Body of pancreas (tissue), 4 donors: ENCODE measurements around the gene ADAMTS3. TPM values are rescaled to one million over a fixed set of nuclear protein-coding genes. Genes with fewer than 3 reads are reported as not detected.

Experiments
- ATAC-seq: fragments of 150-250 bp; one replicate; pipeline ENCODE4 v1.9.1; 2016
- DNase-seq, 4 donors: peaks; one replicate each; pipeline ENCODE4 v3.0.0-alpha.2; 2019
- H3K27ac ChIP-seq, 4 donors: fragments of 200-600 bp; sonication (generic); 1 replicate in 3 of 4; 2 replicates in 1 of 4; pipeline versions ENCODE4 v1.5.1 to v1.6.1; 2016 to 2019; ENCODE audit warnings: mild to moderate bottlenecking in 1 of 4, mixed read lengths in 1 of 4, moderate library complexity in 1 of 4
- H3K27me3 ChIP-seq, 2 donors: fragments of 200-600 bp; sonication (generic); one replicate each; pipeline ENCODE4 v1.6.0; 2016; ENCODE audit warnings: mild to moderate bottlenecking in 1 of 2
- H3K36me3 ChIP-seq, 2 donors: fragments of 200-600 bp; sonication (generic); replicated peaks in 1 of 2; 2 replicates each; pipeline ENCODE4 v1.5.1; 2016; ENCODE audit warnings: low read depth in 2 of 2; ENCODE audit not compliant: insufficient read depth in 1 of 2
- H3K4me1 ChIP-seq: fragments of 200-600 bp; sonication (generic); one replicate; pipeline ENCODE4 v1.6.0; 2016
- H3K4me3 ChIP-seq, 2 donors: fragments of 200-600 bp; sonication (generic); 1 replicate in 1 of 2; 2 replicates in 1 of 2; pipeline ENCODE4 v1.5.1; 2016 to 2019
- H3K9me3 ChIP-seq, 3 donors: fragments of 200-600 bp; sonication (generic); 1 replicate in 2 of 3; 2 replicates in 1 of 3; pipeline ENCODE4 v1.5.1; 2016
- POLR2A ChIP-seq, 3 donors: fragments of 450-650 bp; IDR thresholded peaks; one replicate each; pipeline ENCODE4 v1.6.1; 2016; ENCODE audit warnings: antibody characterized with exemption in 3 of 3, mild to moderate bottlenecking in 2 of 3
- WGBS, 2 donors: methylation state at CpG; one replicate each; pipeline ENCODE4 v1.1.5; 2017; 5-methylcytosine and 5-hydroxymethylcytosine counted together
- intact Hi-C: fragments of 100-400 bp; cut with DNase I; formaldehyde crosslinking; loops from one replicate; pipeline ENCODE4 v1.15.1; 2023
- total RNA-seq, 2 donors: library from RNA; depleted of rRNA; stranded (reverse); fragments of >200 nt; gene quantifications; one replicate each; pipeline ENCODE4 v1.1.0, GENCODE V29; 2016
- TF ChIP-seq, protein P1 (sequence below), 7 experiments: fragments of 450-650 bp in 4 of 7; fragments of 200-600 bp in 3 of 7; sonication (generic) in 3 of 7; IDR thresholded peaks; one replicate each; pipeline ENCODE4 v1.5.1; 2016 to 2019; ENCODE audit warnings: antibody characterized with exemption in 7 of 7

ADAMTS3 gene
- total RNA-seq, 2 donors from 2014 or later: 0.26 to 0.33 TPM

- H3K9me3 ChIP-seq: no peaks in the 10 kb centered on the region
- H3K27me3 ChIP-seq: no peaks in the 10 kb centered on the region
- no peak overlapping the region for H3K4me3 ChIP-seq
- DNase-seq: no peak
- no peak overlapping the region for H3K27ac ChIP-seq
- H3K36me3 ChIP-seq: no peaks in the 10 kb centered on the region
- no peak for ATAC-seq
- intact Hi-C loops: loop anchor here (10.0 kb wide), 1 partner anchor 508 kb away; no protein-coding TSS in a partner anchor
- no peak for TF ChIP-seq POLR2A (IDR thresholded peaks at IDR 0.05)
- TF ChIP-seq, protein P1, sequence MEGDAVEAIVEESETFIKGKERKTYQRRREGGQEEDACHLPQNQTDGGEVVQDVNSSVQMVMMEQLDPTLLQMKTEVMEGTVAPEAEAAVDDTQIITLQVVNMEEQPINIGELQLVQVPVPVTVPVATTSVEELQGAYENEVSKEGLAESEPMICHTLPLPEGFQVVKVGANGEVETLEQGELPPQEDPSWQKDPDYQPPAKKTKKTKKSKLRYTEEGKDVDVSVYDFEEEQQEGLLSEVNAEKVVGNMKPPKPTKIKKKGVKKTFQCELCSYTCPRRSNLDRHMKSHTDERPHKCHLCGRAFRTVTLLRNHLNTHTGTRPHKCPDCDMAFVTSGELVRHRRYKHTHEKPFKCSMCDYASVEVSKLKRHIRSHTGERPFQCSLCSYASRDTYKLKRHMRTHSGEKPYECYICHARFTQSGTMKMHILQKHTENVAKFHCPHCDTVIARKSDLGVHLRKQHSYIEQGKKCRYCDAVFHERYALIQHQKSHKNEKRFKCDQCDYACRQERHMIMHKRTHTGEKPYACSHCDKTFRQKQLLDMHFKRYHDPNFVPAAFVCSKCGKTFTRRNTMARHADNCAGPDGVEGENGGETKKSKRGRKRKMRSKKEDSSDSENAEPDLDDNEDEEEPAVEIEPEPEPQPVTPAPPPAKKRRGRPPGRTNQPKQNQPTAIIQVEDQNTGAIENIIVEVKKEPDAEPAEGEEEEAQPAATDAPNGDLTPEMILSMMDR (IDR thresholded peaks at IDR 0.05): no peak
- WGBS, 2 donors: 43 to 54% methylated on average over 2 of the region's 2 CpGs
- no peaks in the 10 kb centered on the region for H3K4me1 ChIP-seq
Observed at GRCh38 chr4:72507167-72507566, 61.9 kb downstream of the ADAMTS3 start.

GRCh38 chr4:72505314-72505744, 63.7 kb downstream of the ADAMTS3 start:
- 3 to 8% methylated on average over 3 of the region's 3 CpGs for WGBS, 2 donors
- no peaks in the 10 kb centered on the region for H3K4me1 ChIP-seq
- intact Hi-C loops: loop anchor here (10.0 kb wide), 1 partner anchor 509 kb away; no protein-coding TSS in a partner anchor
- no peak overlapping the region for H3K4me3 ChIP-seq
- no peaks in the 10 kb centered on the region for H3K36me3 ChIP-seq
- peak in 2 of 4 donors; percentile 14 for DNase-seq
- TF ChIP-seq, protein P1 (IDR thresholded peaks at IDR 0.05): peak; percentile 35 to 70 (median 60)
- no peak for TF ChIP-seq POLR2A (IDR thresholded peaks at IDR 0.05)
- H3K9me3 ChIP-seq: peaks cover 0 to 5% (median 0%) of the 10 kb centered on the region in 3 donors
- H3K27ac ChIP-seq: no peak overlapping the region
- H3K27me3 ChIP-seq: no peaks in the 10 kb centered on the region
- peak; percentile 59 for ATAC-seq

DNA sequence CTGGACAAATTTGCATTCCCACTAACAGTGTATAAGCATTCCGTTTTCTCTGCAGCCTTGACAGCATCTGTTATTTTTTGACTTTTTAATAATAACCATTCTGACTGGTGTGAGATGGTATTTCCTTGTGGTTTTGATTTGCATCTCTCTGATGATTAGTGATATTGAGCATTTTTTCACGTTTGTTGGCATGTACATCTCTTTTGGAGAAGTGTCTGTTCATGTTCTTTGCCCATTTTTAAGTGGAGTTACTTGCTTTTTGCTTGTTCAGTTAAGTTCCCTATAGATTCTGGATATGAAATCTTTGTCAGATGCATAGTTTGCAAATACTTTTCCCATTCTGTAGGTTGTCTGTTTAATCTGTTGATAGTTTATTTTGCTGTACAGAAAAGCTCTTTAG, 68.8 kb downstream of the ADAMTS3 start:
- H3K4me3 ChIP-seq: no peak overlapping the region
- H3K36me3 ChIP-seq: no peaks in the 10 kb centered on the region
- peaks cover 0 to 5% (median 0%) of the 10 kb centered on the region in 3 donors for H3K9me3 ChIP-seq
- H3K27ac ChIP-seq: no peak overlapping the region
- WGBS, 2 donors: 53 to 54% methylated on average over 2 of the region's 2 CpGs
- H3K4me1 ChIP-seq: no peaks in the 10 kb centered on the region
- DNase-seq: no peak
- intact Hi-C loops: loop anchor here (10.0 kb wide), 1 partner anchor 515 kb away; no protein-coding TSS in a partner anchor
- no peak for ATAC-seq
- H3K27me3 ChIP-seq: no peaks in the 10 kb centered on the region
- TF ChIP-seq, protein P1 (IDR thresholded peaks at IDR 0.05): no peak
- no peak for TF ChIP-seq POLR2A (IDR thresholded peaks at IDR 0.05)

DNA sequence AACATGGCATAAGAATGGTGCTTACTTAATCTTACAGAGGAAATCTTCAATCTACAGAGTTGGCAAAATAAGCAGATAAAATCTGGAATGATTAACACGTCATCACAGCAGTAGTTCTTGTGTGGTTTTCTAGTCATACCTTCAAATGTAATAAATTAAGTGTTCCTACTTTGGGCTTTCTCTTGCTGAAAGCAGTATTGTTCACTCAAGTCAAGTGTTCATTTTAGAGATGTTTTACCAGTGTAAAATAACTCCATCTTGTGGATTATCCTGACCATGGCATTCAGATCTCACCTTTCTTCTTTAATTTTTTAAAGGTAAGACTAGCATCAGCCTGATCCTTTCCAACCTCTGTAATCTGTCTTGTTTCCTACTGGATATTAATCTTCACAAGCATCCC, 72.9 kb downstream of the ADAMTS3 start:
- intact Hi-C loops: no loop called here
- no peaks in the 10 kb centered on the region for H3K27me3 ChIP-seq
- no peak overlapping the region for H3K4me3 ChIP-seq
- no peak for ATAC-seq
- H3K9me3 ChIP-seq: peaks cover 0 to 5% (median 0%) of the 10 kb centered on the region in 3 donors
- no peaks in the 10 kb centered on the region for H3K4me1 ChIP-seq
- DNase-seq: no peak
- 15 to 26% methylated on average over 1 of the region's 1 CpG for WGBS, 2 donors
- TF ChIP-seq, protein P1 (IDR thresholded peaks at IDR 0.05): no peak
- TF ChIP-seq POLR2A (IDR thresholded peaks at IDR 0.05): no peak
- H3K36me3 ChIP-seq: no peaks in the 10 kb centered on the region
- no peak overlapping the region for H3K27ac ChIP-seq

GRCh38 chr4:72494156-72494555, 74.9 kb downstream of the ADAMTS3 start:
- Histone ChIP-seq H3K27me3 (no peaks in the 10 kb centered on the region), H3K9me3 (no peaks in the 10 kb centered on the region), H3K27ac (no peak overlapping the region), H3K4me3 (no peak overlapping the region), H3K4me1 (no peaks in the 10 kb centered on the region), H3K36me3 (no peaks in the 10 kb centered on the region)
- intact Hi-C loops: no loop called here
- ATAC-seq (no peak), DNase-seq (no peak)
- no peak for TF ChIP-seq POLR2A (IDR thresholded peaks at IDR 0.05)
- TF ChIP-seq, protein P1 (IDR thresholded peaks at IDR 0.05): no peak
